Measurements from ENCODE around the gene SLC12A3. TPM values are rescaled to one million over a fixed set of nuclear protein-coding genes. Genes with fewer than 3 reads are reported as not detected.

The SLC12A3 gene
- total RNA-seq, 3 donors from 2014 or later: not detected

DNA sequence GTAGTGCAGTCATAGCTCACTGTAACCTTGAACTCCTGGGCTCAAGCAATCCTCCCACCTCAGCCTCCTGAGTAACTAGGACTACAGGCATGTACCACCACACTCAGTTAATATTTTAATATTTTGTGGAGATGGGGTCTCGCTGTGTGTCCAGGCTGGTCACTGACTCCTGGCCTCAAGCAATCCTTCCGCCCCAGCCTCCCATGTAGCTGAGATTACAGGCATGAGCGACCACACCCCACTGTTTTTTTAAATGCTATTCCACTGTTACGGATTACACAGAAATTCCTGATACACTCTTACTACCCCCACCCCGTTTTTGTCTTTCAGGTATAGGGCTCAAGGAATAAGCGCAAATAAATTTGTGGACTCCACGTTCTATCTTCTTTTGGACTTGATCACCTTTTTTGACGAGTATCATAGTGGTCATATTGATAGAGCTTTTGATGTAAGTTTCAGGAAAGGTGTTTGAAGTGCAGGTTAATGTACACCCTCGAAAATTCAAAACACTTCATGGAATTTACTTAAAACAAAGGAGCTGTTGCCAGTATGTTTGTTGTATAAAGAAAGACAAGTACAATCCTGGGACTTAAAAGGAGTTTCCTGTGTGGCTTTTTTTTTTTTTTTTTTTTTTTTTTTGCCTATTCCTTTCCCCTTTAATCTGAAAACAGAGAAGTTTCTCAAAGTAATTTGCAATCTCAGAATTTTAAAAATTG, 26.2 kb upstream of the SLC12A3 start:
- Histone ChIP-seq H3K4me1 (no peaks in the 10 kb centered on the region), H3K4me3 (no peak overlapping the region), H3K27ac (no peak overlapping the region), H3K27me3 (no peaks in the 10 kb centered on the region), H3K36me3 (no peaks in the 10 kb centered on the region), H3K9me3 (no peaks in the 10 kb centered on the region)
- no peak for DNase-seq (ENCODE audit: low spot score in 2 of 2)
- intact Hi-C loops (cut with DNase I; ENCODE audit: low total_unique reads): no loop called here
- TF ChIP-seq POLR2AphosphoS5 (IDR thresholded peaks at IDR 0.05) (no peak), POLR2A (IDR thresholded peaks at IDR 0.05) (no peak)
- TF ChIP-seq, protein P1, sequence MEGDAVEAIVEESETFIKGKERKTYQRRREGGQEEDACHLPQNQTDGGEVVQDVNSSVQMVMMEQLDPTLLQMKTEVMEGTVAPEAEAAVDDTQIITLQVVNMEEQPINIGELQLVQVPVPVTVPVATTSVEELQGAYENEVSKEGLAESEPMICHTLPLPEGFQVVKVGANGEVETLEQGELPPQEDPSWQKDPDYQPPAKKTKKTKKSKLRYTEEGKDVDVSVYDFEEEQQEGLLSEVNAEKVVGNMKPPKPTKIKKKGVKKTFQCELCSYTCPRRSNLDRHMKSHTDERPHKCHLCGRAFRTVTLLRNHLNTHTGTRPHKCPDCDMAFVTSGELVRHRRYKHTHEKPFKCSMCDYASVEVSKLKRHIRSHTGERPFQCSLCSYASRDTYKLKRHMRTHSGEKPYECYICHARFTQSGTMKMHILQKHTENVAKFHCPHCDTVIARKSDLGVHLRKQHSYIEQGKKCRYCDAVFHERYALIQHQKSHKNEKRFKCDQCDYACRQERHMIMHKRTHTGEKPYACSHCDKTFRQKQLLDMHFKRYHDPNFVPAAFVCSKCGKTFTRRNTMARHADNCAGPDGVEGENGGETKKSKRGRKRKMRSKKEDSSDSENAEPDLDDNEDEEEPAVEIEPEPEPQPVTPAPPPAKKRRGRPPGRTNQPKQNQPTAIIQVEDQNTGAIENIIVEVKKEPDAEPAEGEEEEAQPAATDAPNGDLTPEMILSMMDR (IDR thresholded peaks at IDR 0.05): no peak

GRCh38 chr16:56841233-56841632, 23.8 kb upstream of the SLC12A3 start:
- H3K27me3 ChIP-seq: no peaks in the 10 kb centered on the region
- no peaks in the 10 kb centered on the region for H3K9me3 ChIP-seq
- DNase-seq (ENCODE audit: low spot score in 2 of 2): no peak
- no peak overlapping the region for H3K4me3 ChIP-seq
- intact Hi-C loops (cut with DNase I; ENCODE audit: low total_unique reads): no loop called here
- H3K4me1 ChIP-seq: no peaks in the 10 kb centered on the region
- H3K36me3 ChIP-seq: no peaks in the 10 kb centered on the region
- no peak for TF ChIP-seq POLR2A (IDR thresholded peaks at IDR 0.05)
- TF ChIP-seq, protein P1 (IDR thresholded peaks at IDR 0.05): no peak
- TF ChIP-seq POLR2AphosphoS5 (IDR thresholded peaks at IDR 0.05): no peak
- H3K27ac ChIP-seq: no peak overlapping the region

GRCh38 chr16:56841659-56842058, 23.3 kb upstream of the SLC12A3 start:
- H3K9me3 ChIP-seq: no peaks in the 10 kb centered on the region
- no peak for DNase-seq (ENCODE audit: low spot score in 2 of 2)
- no peak overlapping the region for H3K4me3 ChIP-seq
- no peaks in the 10 kb centered on the region for H3K27me3 ChIP-seq
- H3K4me1 ChIP-seq: no peaks in the 10 kb centered on the region
- H3K36me3 ChIP-seq: no peaks in the 10 kb centered on the region
- TF ChIP-seq POLR2A (IDR thresholded peaks at IDR 0.05): no peak
- no peak for TF ChIP-seq POLR2AphosphoS5 (IDR thresholded peaks at IDR 0.05)
- no peak overlapping the region for H3K27ac ChIP-seq
- intact Hi-C loops (cut with DNase I; ENCODE audit: low total_unique reads): no loop called here

DNA sequence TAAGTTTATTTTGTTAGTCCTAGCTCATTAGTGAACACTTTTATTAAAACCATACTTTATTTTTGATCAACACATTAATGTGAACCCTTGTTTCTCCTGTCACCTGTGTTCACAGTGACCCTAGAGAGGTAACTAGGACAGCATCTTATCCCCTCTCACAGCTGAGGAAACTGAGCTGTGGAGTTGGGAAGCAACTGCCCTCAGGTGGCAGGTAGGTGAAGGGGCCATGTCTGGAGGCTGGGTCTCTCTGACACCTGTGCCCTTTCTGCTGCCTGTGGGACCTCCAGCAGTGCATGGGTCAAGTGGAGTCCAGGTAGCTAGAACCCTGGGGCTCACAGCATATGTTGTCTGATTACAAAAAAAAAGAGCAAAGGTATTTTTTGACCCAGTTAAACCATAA, 22.9 kb upstream of the SLC12A3 start:
- Histone ChIP-seq H3K36me3 (no peaks in the 10 kb centered on the region), H3K27me3 (no peaks in the 10 kb centered on the region), H3K9me3 (no peaks in the 10 kb centered on the region), H3K4me3 (no peak overlapping the region), H3K27ac (no peak overlapping the region), H3K4me1 (no peaks in the 10 kb centered on the region)
- TF ChIP-seq, protein P1 (IDR thresholded peaks at IDR 0.05): no peak
- TF ChIP-seq POLR2A (IDR thresholded peaks at IDR 0.05) (no peak), POLR2AphosphoS5 (IDR thresholded peaks at IDR 0.05) (no peak)
- DNase-seq (ENCODE audit: low spot score in 2 of 2): no peak
- intact Hi-C loops (cut with DNase I; ENCODE audit: low total_unique reads): no loop called here

GRCh38 chr16:56844056-56844455, 21.0 kb upstream of the SLC12A3 start:
- Histone ChIP-seq H3K36me3 (no peaks in the 10 kb centered on the region), H3K4me3 (no peak overlapping the region), H3K9me3 (no peaks in the 10 kb centered on the region), H3K27ac (no peak overlapping the region), H3K27me3 (no peaks in the 10 kb centered on the region), H3K4me1 (peaks cover 0 to 6% of the 10 kb centered on the region in 2 donors)
- intact Hi-C loops (cut with DNase I; ENCODE audit: low total_unique reads): no loop called here
- DNase-seq (ENCODE audit: low spot score in 2 of 2): no peak
- no peak for TF ChIP-seq POLR2AphosphoS5 (IDR thresholded peaks at IDR 0.05)
- no peak for TF ChIP-seq POLR2A (IDR thresholded peaks at IDR 0.05)
- TF ChIP-seq, protein P1 (IDR thresholded peaks at IDR 0.05): no peak

All from breast epithelium (tissue), 4 donors.